ENCODE measurements around the gene OTUB1.

OTUB1 gene

GRCh38 chr11:63952570-63952969 lies 33.7 kb upstream of the OTUB1 start:
- no peak for TF ChIP-seq SIN3A (IDR thresholded peaks at IDR 0.05; ENCODE audit: borderline replicate concordance, insufficient read depth, low read length)
- no peak for TF ChIP-seq REST (IDR thresholded peaks at IDR 0.05; ENCODE audit: insufficient read depth in 1 of 2, low read depth in 2 of 2, low read length in 2 of 2)
- no peak for TF ChIP-seq TAF1 (IDR thresholded peaks at IDR 0.05; ENCODE audit: borderline replicate concordance, insufficient read depth, low read length)
- TF ChIP-seq FOXP2 (optimal IDR thresholded peaks at IDR 0.05; ENCODE audit: borderline replicate concordance, extremely low read depth, extremely low read length, insufficient read depth) = no peak
- TF ChIP-seq POLR2AphosphoS5 (IDR thresholded peaks at IDR 0.05; ENCODE audit: low read depth, low read length) = no peak

GRCh38 chr11:63958008-63958407 lies 28.2 kb upstream of the OTUB1 start:
- no peak for TF ChIP-seq REST (IDR thresholded peaks at IDR 0.05; ENCODE audit: insufficient read depth in 1 of 2, low read depth in 2 of 2, low read length in 2 of 2)
- no peak for TF ChIP-seq TAF1 (IDR thresholded peaks at IDR 0.05; ENCODE audit: borderline replicate concordance, insufficient read depth, low read length)
- no peak for TF ChIP-seq POLR2AphosphoS5 (IDR thresholded peaks at IDR 0.05; ENCODE audit: low read depth, low read length)
- TF ChIP-seq SIN3A (IDR thresholded peaks at IDR 0.05; ENCODE audit: borderline replicate concordance, insufficient read depth, low read length) = no peak
- TF ChIP-seq FOXP2 (optimal IDR thresholded peaks at IDR 0.05; ENCODE audit: borderline replicate concordance, extremely low read depth, extremely low read length, insufficient read depth) = no peak

GRCh38 chr11:63961608-63962412 lies 24.4 kb upstream of the OTUB1 start:
- TF ChIP-seq FOXP2 (optimal IDR thresholded peaks at IDR 0.05; ENCODE audit: borderline replicate concordance, extremely low read depth, extremely low read length, insufficient read depth) (no peak), POLR2AphosphoS5 (IDR thresholded peaks at IDR 0.05; ENCODE audit: low read depth, low read length) (no peak), TAF1 (IDR thresholded peaks at IDR 0.05; ENCODE audit: borderline replicate concordance, insufficient read depth, low read length) (no peak), SIN3A (IDR thresholded peaks at IDR 0.05; ENCODE audit: borderline replicate concordance, insufficient read depth, low read length) (no peak), REST (IDR thresholded peaks at IDR 0.05; ENCODE audit: insufficient read depth in 1 of 2, low read depth in 2 of 2, low read length in 2 of 2) (no peak)

- TF ChIP-seq REST (IDR thresholded peaks at IDR 0.05; ENCODE audit: insufficient read depth in 1 of 2, low read depth in 2 of 2, low read length in 2 of 2) = no peak
- no peak for TF ChIP-seq TAF1 (IDR thresholded peaks at IDR 0.05; ENCODE audit: borderline replicate concordance, insufficient read depth, low read length)
- no peak for TF ChIP-seq FOXP2 (optimal IDR thresholded peaks at IDR 0.05; ENCODE audit: borderline replicate concordance, extremely low read depth, extremely low read length, insufficient read depth)
- TF ChIP-seq SIN3A (IDR thresholded peaks at IDR 0.05; ENCODE audit: borderline replicate concordance, insufficient read depth, low read length) = no peak
- no peak for TF ChIP-seq POLR2AphosphoS5 (IDR thresholded peaks at IDR 0.05; ENCODE audit: low read depth, low read length)
Measured at GRCh38 chr11:63966444-63966843, 19.8 kb upstream of the OTUB1 start.

Measured in PFSK-1 (cell line).